ENCODE measurements around the gene CDC5L. TPM values are rescaled to one million over a fixed set of nuclear protein-coding genes. Genes with fewer than 3 reads are reported as not detected.

Gene CDC5L
- total RNA-seq, 1 donor from 2014 or later = 20.0 TPM

GRCh38 chr6:44396968-44397367 is 9.5 kb downstream of the CDC5L start:
- peak overlapping the region; percentile 44 for H3K27ac ChIP-seq (replicated peaks)
- DNase-seq = no peak
- H3K9me3 ChIP-seq (replicated peaks) = no peaks in the 10 kb centered on the region
- H3K4me1 ChIP-seq = peaks cover 43% of the 10 kb centered on the region
- peaks cover 78% of the 10 kb centered on the region for H3K36me3 ChIP-seq
- intact Hi-C loops (cut with micrococcal nuclease) = no loop called here
- no peak for TF ChIP-seq CTCF (IDR thresholded peaks at IDR 0.05; ENCODE audit: borderline replicate concordance)
- no peaks in the 10 kb centered on the region for H3K27me3 ChIP-seq (ENCODE audit: low read depth)
- H3K4me3 ChIP-seq = no peak overlapping the region

DNA sequence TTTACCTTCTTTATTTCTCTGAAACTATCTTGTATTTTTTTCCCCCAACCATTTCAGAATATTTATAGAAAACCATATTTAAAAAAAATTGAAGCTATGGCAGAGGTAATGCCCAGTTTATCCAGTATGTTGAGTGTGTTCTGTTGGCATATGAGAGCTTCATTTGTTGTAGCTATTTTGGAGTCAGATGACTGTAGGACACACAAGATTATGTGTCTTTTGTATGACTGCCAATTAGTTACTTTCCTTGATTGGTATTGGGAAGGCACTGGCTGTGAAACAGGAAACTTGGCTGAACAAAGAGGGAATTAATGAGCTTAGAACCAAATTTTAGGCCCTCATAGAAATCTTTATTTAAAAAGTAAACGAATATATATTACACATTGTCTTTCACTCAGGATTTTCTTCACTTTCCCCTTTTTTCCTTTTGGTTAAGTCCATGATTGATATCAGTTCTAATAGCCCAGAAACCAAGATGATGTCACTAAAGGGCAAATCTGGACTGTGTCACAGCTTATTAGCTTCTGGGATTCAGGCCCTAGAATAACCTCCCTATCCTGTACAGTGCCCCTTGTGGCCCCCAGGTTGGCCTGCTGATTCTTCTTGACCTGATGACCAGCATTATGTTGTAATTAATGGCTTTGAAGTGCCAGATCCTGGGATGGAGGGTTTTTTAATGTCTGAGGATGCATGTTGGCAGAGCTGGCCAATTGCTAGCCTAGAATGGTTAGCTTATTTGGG is 10.1 kb downstream of the CDC5L start:
- Histone ChIP-seq H3K4me1 (peaks cover 43% of the 10 kb centered on the region), H3K4me3 (no peak overlapping the region), H3K27ac (replicated peaks) (peak overlapping the region; percentile 44), H3K27me3 (ENCODE audit: low read depth) (no peaks in the 10 kb centered on the region), H3K9me3 (replicated peaks) (no peaks in the 10 kb centered on the region), H3K36me3 (peaks cover 72% of the 10 kb centered on the region)
- no peak for DNase-seq
- TF ChIP-seq CTCF (IDR thresholded peaks at IDR 0.05; ENCODE audit: borderline replicate concordance) = no peak
- intact Hi-C loops (cut with micrococcal nuclease) = no loop called here

DNA sequence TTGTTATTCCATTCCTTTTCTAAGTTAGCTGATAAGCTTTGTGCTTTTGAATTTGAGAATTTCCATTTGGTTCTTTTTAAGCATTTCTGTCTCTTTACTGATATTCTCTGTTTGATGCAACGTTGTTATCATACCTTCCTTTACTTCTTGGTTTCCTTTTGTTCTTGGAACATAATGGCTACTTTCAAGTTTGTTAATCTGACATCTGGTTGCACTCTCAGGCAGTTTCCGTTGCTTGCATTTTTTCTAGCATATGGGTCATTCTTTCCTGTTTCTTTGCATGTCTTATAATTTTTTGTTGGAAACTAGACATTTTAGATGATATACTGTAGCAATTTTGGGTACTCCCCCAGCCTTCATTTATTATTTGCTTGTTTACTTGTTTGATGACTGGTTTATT is 12.5 kb downstream of the CDC5L start:
- H3K36me3 ChIP-seq = peaks cover 64% of the 10 kb centered on the region
- H3K9me3 ChIP-seq (replicated peaks) = no peaks in the 10 kb centered on the region
- no peaks in the 10 kb centered on the region for H3K27me3 ChIP-seq (ENCODE audit: low read depth)
- peaks cover 43% of the 10 kb centered on the region for H3K4me1 ChIP-seq
- TF ChIP-seq CTCF (IDR thresholded peaks at IDR 0.05; ENCODE audit: borderline replicate concordance) = no peak
- intact Hi-C loops (cut with micrococcal nuclease) = no loop called here
- H3K4me3 ChIP-seq = no peak overlapping the region
- H3K27ac ChIP-seq (replicated peaks) = peak overlapping the region; percentile 36
- DNase-seq = no peak

- Histone ChIP-seq H3K4me3 (no peak overlapping the region), H3K27ac (replicated peaks) (peak overlapping the region; percentile 36), H3K9me3 (replicated peaks) (no peaks in the 10 kb centered on the region), H3K36me3 (peaks cover 64% of the 10 kb centered on the region), H3K4me1 (peaks cover 38% of the 10 kb centered on the region), H3K27me3 (ENCODE audit: low read depth) (no peaks in the 10 kb centered on the region)
- intact Hi-C loops (cut with micrococcal nuclease) = no loop called here
- TF ChIP-seq CTCF (IDR thresholded peaks at IDR 0.05; ENCODE audit: borderline replicate concordance) = no peak
- no peak for DNase-seq
These were observed 13.1 kb downstream of the CDC5L start for GRCh38 chr6:44400572-44400971.

DNA sequence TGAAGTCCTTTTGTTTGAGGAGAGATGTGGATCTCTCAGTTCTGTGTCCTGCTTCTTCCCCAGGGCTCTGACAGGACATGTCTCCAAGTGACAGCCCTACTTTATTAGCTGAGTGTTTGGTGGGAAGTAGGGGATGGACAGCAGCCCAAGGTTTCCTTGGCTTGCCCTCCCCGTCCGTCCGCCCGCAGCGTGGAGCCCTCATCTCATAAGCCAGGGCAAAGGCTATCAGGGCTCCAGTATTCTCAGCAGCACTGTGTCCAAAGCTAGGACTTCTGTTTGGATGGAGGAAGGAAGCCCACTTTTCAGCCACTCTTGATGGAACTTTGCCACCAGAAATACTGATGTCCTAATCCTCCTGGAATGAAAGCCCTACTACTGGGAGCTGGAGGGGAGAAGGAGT is 13.6 kb downstream of the CDC5L start:
- H3K36me3 ChIP-seq = peaks cover 64% of the 10 kb centered on the region

More for the DNA sequence above, 13.6 kb downstream of the CDC5L start:
- peak overlapping the region; percentile 36 for H3K27ac ChIP-seq (replicated peaks)
- no peak for DNase-seq
- no peaks in the 10 kb centered on the region for H3K9me3 ChIP-seq (replicated peaks)
- no peaks in the 10 kb centered on the region for H3K27me3 ChIP-seq (ENCODE audit: low read depth)
- no peak for TF ChIP-seq CTCF (IDR thresholded peaks at IDR 0.05; ENCODE audit: borderline replicate concordance)
- H3K4me1 ChIP-seq = peaks cover 34% of the 10 kb centered on the region
- intact Hi-C loops (cut with micrococcal nuclease) = no loop called here
- no peak overlapping the region for H3K4me3 ChIP-seq

All from left ventricle myocardium inferior (tissue), 1 donor.